Natural killer cell (primary cell): Measurements from ENCODE around the gene ATRAID. TPM values are rescaled to one million over a fixed set of nuclear protein-coding genes. Genes with fewer than 3 reads are reported as not detected.

Experiments used
- ATAC-seq, 3 donors: fragments of 150-1000 bp in 2 of 3; fragments of 200-7000 bp in 1 of 3; cut with Tn5 transposase; 1 replicate in 1 of 3; 2 replicates in 2 of 3; pipeline ENCODE4 v1.10.0; 2021; ENCODE audit warnings: mild to moderate bottlenecking in 2 of 3, moderate library complexity in 2 of 3
- DNase-seq, 2 donors: peaks; one replicate each; pipeline versions ENCODE4 v3.0.0 to v3.0.0-alpha.2; 2013 to 2021; ENCODE audit warnings: mixed read lengths in 1 of 2
- H3K27ac ChIP-seq: one replicate; pipeline ENCODE4 v1.5.1; 2013; ENCODE audit warnings: mild to moderate bottlenecking, low read length
- H3K27me3 ChIP-seq: one replicate; pipeline ENCODE4 v1.6.1; 2013; ENCODE audit warnings: low read length; ENCODE audit not compliant: control insufficient read depth, insufficient read depth
- H3K36me3 ChIP-seq: one replicate; pipeline ENCODE4 v1.6.1; 2013; ENCODE audit warnings: low read length; ENCODE audit not compliant: control insufficient read depth, insufficient read depth
- H3K4me1 ChIP-seq: one replicate; pipeline ENCODE4 v1.6.1; 2013; ENCODE audit warnings: low read length; ENCODE audit not compliant: control insufficient read depth, insufficient read depth
- H3K4me3 ChIP-seq: one replicate; pipeline ENCODE4 v1.5.1; 2013; ENCODE audit warnings: low read length
- H3K9me3 ChIP-seq: one replicate; pipeline ENCODE4 v1.6.1; 2013; ENCODE audit warnings: low read length; ENCODE audit not compliant: control insufficient read depth, insufficient read depth
- H3K27ac Mint-ChIP-seq, 2 donors: one replicate each; pipeline ENCODE4 v1.8.0; 2022; ENCODE audit warnings: mild to moderate bottlenecking in 2 of 2, mixed read lengths in 2 of 2, moderate library complexity in 1 of 2
- H3K27me3 Mint-ChIP-seq, 2 donors: one replicate each; pipeline ENCODE4 v1.8.0; 2022; ENCODE audit warnings: low read depth in 2 of 2, mixed read lengths in 2 of 2
- H3K36me3 Mint-ChIP-seq: one replicate; pipeline ENCODE4 v1.8.0; 2022; ENCODE audit warnings: mixed read lengths
- H3K4me1 Mint-ChIP-seq, 2 donors: one replicate each; pipeline ENCODE4 v1.8.0; 2022; ENCODE audit warnings: mixed read lengths in 2 of 2
- H3K4me3 Mint-ChIP-seq: one replicate; pipeline ENCODE4 v1.8.0; 2022; ENCODE audit warnings: mild to moderate bottlenecking, moderate library complexity, mixed read lengths
- H3K9me3 Mint-ChIP-seq, 2 donors: one replicate each; pipeline ENCODE4 v1.8.0; 2022; ENCODE audit warnings: mixed read lengths in 2 of 2
- WGBS: methylation state at CpG from one replicate; pipeline ENCODE4 v1.1.7; 2013; ENCODE audit warnings: missing lambda C conversion rate; ENCODE audit not compliant: insufficient coverage; 5-methylcytosine and 5-hydroxymethylcytosine counted together
- intact Hi-C: fragments of 100-400 bp; cut with micrococcal nuclease; formaldehyde crosslinking; loops from one replicate; pipeline ENCODE4 v1.14.2; 2022
- total RNA-seq, 4 donors: library from RNA; stranded (reverse); fragments of 120-200 nt in 1 of 4; gene quantifications; one replicate each; pipeline versions ENCODE4 v1.2.3 to v1.2.4, GENCODE V29; 2013 to 2022
- TF ChIP-seq, protein P1 (sequence below): fragments of 200-600 bp; IDR thresholded peaks from one replicate; pipeline ENCODE4 v1.8.0; 2022; ENCODE audit warnings: antibody characterized with exemption

The ATRAID gene
- total RNA-seq, 3 donors from 2014 or later (not counting 1 experiment from before 2014, with no cell fraction given) = 65.5 to 76.6 (median 76.5) TPM

DNA sequence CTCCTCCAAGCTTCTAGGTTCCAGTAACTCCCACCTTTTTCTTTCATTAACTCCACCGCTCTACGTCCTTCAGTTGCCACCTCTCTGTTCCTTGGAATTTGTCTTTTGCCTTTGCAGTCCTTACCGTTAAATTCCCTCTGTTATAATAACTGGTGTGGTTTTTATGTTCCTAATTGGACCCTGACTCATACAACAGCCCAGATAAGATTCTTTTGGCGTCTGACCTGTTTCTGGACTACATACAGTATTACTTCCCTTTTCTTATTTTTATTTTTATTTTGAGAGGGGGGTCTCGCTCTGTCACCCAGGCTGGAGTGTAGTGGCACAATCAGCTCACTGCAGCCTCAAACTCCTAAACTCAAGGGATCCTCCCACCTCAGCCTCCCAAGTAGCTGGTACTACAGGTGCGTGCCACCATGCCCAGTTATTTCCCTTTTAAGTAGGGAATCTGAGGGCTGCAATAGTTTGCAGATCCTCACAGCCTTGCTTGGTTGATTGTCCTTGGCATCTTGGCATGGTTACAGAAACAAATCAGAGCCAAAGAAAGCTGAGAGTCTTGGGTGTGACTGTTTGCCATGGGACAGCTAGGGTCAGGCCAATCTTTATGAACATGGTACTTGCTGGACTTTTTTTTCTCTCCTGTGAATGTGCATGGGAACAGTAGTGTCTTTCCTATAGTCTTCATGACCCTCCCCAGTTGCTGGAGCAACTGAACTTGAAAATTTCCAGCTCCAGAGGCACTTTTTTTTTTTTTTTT lies 41.1 kb upstream of the ATRAID start:
- WGBS = 90% methylated on average over 3 of the region's 6 CpGs

DNA sequence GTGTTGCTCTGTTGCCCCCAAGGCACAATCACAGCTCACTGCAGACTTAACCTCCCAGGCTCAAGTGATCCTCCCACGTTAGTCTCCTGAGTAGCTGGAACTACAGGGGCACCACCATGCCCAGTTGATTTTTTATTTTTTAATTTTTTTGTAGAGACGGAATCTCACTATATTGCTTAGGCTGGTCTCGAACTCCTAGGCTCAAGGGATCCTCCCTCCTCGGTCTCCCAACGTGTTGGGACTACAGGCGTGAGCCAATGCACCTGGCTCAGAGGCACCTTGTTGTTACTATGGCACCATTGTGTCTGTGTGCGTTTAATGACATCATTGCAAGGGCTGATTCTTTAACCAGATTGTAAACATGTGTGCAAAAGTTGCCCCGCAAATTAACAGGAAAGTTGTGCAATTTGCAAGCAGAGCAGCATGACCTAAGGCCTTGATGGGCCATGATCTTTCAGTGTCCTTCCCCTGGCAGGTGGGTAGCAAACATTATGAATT lies 40.4 kb upstream of the ATRAID start:
- Histone ChIP-seq H3K36me3 (no peaks in the 10 kb centered on the region), H3K9me3 (no peaks in the 10 kb centered on the region), H3K27me3 (no peaks in the 10 kb centered on the region), H3K4me1 (peaks cover 6% of the 10 kb centered on the region), H3K4me3 (no peak overlapping the region), H3K27ac (no peak overlapping the region)
- H3K27me3 Mint-ChIP-seq = peaks cover 7 to 9% of the 10 kb centered on the region in 2 donors
- no peak overlapping the region for H3K4me3 Mint-ChIP-seq
- ATAC-seq (no peak), DNase-seq (no peak)
- intact Hi-C loops = loop anchor here (5.0 kb wide), 1 partner anchor 111 kb away; the partner anchor contains the start of gene TRIM54
- no peaks in the 10 kb centered on the region for H3K9me3 Mint-ChIP-seq
- H3K36me3 Mint-ChIP-seq = no peaks in the 10 kb centered on the region
- TF ChIP-seq, protein P1, sequence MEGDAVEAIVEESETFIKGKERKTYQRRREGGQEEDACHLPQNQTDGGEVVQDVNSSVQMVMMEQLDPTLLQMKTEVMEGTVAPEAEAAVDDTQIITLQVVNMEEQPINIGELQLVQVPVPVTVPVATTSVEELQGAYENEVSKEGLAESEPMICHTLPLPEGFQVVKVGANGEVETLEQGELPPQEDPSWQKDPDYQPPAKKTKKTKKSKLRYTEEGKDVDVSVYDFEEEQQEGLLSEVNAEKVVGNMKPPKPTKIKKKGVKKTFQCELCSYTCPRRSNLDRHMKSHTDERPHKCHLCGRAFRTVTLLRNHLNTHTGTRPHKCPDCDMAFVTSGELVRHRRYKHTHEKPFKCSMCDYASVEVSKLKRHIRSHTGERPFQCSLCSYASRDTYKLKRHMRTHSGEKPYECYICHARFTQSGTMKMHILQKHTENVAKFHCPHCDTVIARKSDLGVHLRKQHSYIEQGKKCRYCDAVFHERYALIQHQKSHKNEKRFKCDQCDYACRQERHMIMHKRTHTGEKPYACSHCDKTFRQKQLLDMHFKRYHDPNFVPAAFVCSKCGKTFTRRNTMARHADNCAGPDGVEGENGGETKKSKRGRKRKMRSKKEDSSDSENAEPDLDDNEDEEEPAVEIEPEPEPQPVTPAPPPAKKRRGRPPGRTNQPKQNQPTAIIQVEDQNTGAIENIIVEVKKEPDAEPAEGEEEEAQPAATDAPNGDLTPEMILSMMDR = no peak
- peaks cover 0 to 5% of the 10 kb centered on the region in 2 donors for H3K4me1 Mint-ChIP-seq
- no peak overlapping the region for H3K27ac Mint-ChIP-seq
- 88% methylated on average over 8 of the region's 8 CpGs for WGBS

More for the DNA sequence above, 41.1 kb upstream of the ATRAID start:
- Mint-ChIP-seq H3K4me1 (peaks cover 0 to 5% of the 10 kb centered on the region in 2 donors), H3K4me3 (no peak overlapping the region), H3K27ac (no peak overlapping the region), H3K27me3 (peaks cover 6 to 7% of the 10 kb centered on the region in 2 donors), H3K9me3 (no peaks in the 10 kb centered on the region), H3K36me3 (no peaks in the 10 kb centered on the region)
- TF ChIP-seq, protein P1 = no peak
- no peak overlapping the region for H3K4me3 ChIP-seq
- intact Hi-C loops = loop anchor here (5.0 kb wide), 1 partner anchor 112 kb away; the partner anchor contains the start of gene TRIM54
- no peaks in the 10 kb centered on the region for H3K9me3 ChIP-seq
- no peak for ATAC-seq
- DNase-seq = no peak
- no peak overlapping the region for H3K27ac ChIP-seq
- no peaks in the 10 kb centered on the region for H3K36me3 ChIP-seq
- peaks cover 6% of the 10 kb centered on the region for H3K4me1 ChIP-seq
- no peaks in the 10 kb centered on the region for H3K27me3 ChIP-seq

DNA sequence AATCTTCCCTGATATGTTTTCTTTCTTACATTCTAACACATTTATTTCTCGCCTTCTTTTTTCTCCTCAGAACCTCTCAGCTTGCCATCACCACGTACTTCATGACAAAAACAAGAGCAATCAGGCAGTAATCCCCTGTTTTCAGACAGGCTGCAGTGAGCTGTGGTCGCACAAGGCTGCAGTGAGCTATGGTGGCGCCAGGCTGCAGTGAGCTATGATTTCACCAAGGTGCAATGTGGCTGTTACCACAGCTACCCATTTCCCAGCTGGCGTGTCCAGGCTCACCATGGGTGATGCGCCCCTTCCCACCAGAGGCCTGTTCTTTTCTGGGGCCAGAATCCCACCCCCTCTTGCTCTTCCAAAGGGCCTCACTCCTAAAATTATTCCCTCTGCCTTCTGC lies 37.2 kb upstream of the ATRAID start:
- TF ChIP-seq, protein P1 = no peak
- no peak for ATAC-seq
- 72% methylated on average over 6 of the region's 6 CpGs for WGBS
- Histone ChIP-seq H3K36me3 (no peaks in the 10 kb centered on the region), H3K4me3 (no peak overlapping the region), H3K27me3 (no peaks in the 10 kb centered on the region), H3K4me1 (peaks cover 5% of the 10 kb centered on the region), H3K9me3 (no peaks in the 10 kb centered on the region), H3K27ac (no peak overlapping the region)
- Mint-ChIP-seq H3K27ac (no peak overlapping the region), H3K27me3 (peaks cover 8 to 14% of the 10 kb centered on the region in 2 donors), H3K9me3 (no peaks in the 10 kb centered on the region), H3K4me1 (peaks cover 0 to 5% of the 10 kb centered on the region in 2 donors), H3K4me3 (no peak overlapping the region), H3K36me3 (no peaks in the 10 kb centered on the region)
- intact Hi-C loops = loop anchor here (5.0 kb wide), 1 partner anchor 108 kb away; the partner anchor contains the start of gene TRIM54
- DNase-seq = no peak
